Mucosa of descending colon (tissue), 3 donors: ENCODE results near the gene PDSS2. TPM values are rescaled to one million over a fixed set of nuclear protein-coding genes. Genes with fewer than 3 reads are reported as not detected.
"Not testable (repeated sequence)": the region's sequence is repeated elsewhere in the genome, so short reads cannot be mapped to it uniquely, and the experiment has no call there.

Source experiments
- ATAC-seq: fragments of 200-7000 bp; cut with Tn5 transposase; one replicate; pipeline ENCODE4 v1.9.1; 2020; ENCODE audit warnings: mild to moderate bottlenecking, moderate library complexity
- DNase-seq, 3 donors: peaks; one replicate each; pipeline ENCODE4 v3.0.0-alpha.2; 2020
- H3K36me3 ChIP-seq: fragments of 200-600 bp; one replicate; pipeline ENCODE4 v1.8.0; 2021; ENCODE audit warnings: low read depth, mild to moderate bottlenecking
- H3K4me1 ChIP-seq: fragments of 200-600 bp; one replicate; pipeline ENCODE4 v1.8.0; 2021; ENCODE audit warnings: low read depth, mild to moderate bottlenecking
- H3K4me3 ChIP-seq: fragments of 200-600 bp; one replicate; pipeline ENCODE4 v1.8.0; 2021; ENCODE audit warnings: mild to moderate bottlenecking
- H3K9me3 ChIP-seq: fragments of 200-600 bp; one replicate; pipeline ENCODE4 v1.8.0; 2021; ENCODE audit warnings: mild to moderate bottlenecking
- CTCF ChIP-seq: fragments of 200-600 bp; IDR thresholded peaks from one replicate; pipeline ENCODE4 v1.8.0; 2022; ENCODE audit warnings: antibody characterized with exemption, mild to moderate bottlenecking
- intact Hi-C, 2 donors: fragments of 100-400 bp; cut with DNase I in 1 of 2; cut with micrococcal nuclease in 1 of 2; formaldehyde crosslinking; loops; one replicate each; pipeline versions ENCODE4 v1.11.0 to v1.11.1; 2022; cut with DNase I, micrococcal nuclease
- total RNA-seq, 3 donors: library from RNA; stranded (reverse); fragmentation: NEBNext Ultra II Directional in 2 of 3; extraction: Animal tissue kit (Norgen Biotek cat#: 25700) in 2 of 3; gene quantifications; one replicate each; pipeline versions ENCODE4 v1.2.1 to v1.2.4, GENCODE V29; 2021 to 2023
- donor health status: DM: no; HTN: no; CAD: no; lungs with moderate emphysema.
- donor health status: DM: no; HTN: no; CAD: no.
- donor health status: DM: no; HTN: yes; CAD: no.

The PDSS2 gene
- total RNA-seq, 3 donors from 2014 or later: 16.2 to 26.3 (median 25.6) TPM

- DNase-seq (no peak), ATAC-seq (no peak)
- no peak overlapping the region for H3K4me3 ChIP-seq
- intact Hi-C loops: no loop called here
- H3K9me3 ChIP-seq: no peaks in the 10 kb centered on the region
- TF ChIP-seq CTCF: no peak
- peaks cover 5% of the 10 kb centered on the region for H3K4me1 ChIP-seq
- no peaks in the 10 kb centered on the region for H3K36me3 ChIP-seq
These were observed 338.1 kb downstream of the PDSS2 start for GRCh38 chr6:107121266-107121665.

GRCh38 chr6:107120404-107120803, 339.0 kb downstream of the PDSS2 start:
- TF ChIP-seq CTCF: no peak
- intact Hi-C loops: no loop called here
- no peaks in the 10 kb centered on the region for H3K36me3 ChIP-seq
- H3K9me3 ChIP-seq: no peaks in the 10 kb centered on the region
- ATAC-seq: no peak
- no peak for DNase-seq
- H3K4me1 ChIP-seq: peaks cover 8% of the 10 kb centered on the region
- no peak overlapping the region for H3K4me3 ChIP-seq

GRCh38 chr6:107118976-107119375, 340.4 kb downstream of the PDSS2 start:
- intact Hi-C loops: no loop called here
- H3K4me1 ChIP-seq: peaks cover 8% of the 10 kb centered on the region
- no peaks in the 10 kb centered on the region for H3K36me3 ChIP-seq
- H3K4me3 ChIP-seq: no peak overlapping the region
- no peak for ATAC-seq
- no peaks in the 10 kb centered on the region for H3K9me3 ChIP-seq
- no peak for TF ChIP-seq CTCF
- DNase-seq: peak in 1 of 3 donors; percentile 19

GRCh38 chr6:107118540-107118939, 340.8 kb downstream of the PDSS2 start:
- H3K4me3 ChIP-seq, ATAC-seq, DNase-seq, H3K36me3 ChIP-seq, H3K4me1 ChIP-seq, H3K9me3 ChIP-seq, intact Hi-C loops: not testable (repeated sequence)

GRCh38 chr6:107116931-107117330, 342.4 kb downstream of the PDSS2 start:
- Histone ChIP-seq H3K4me3 (no peak overlapping the region), H3K9me3 (no peaks in the 10 kb centered on the region), H3K4me1 (peaks cover 8% of the 10 kb centered on the region), H3K36me3 (no peaks in the 10 kb centered on the region)
- no peak for TF ChIP-seq CTCF
- intact Hi-C loops: no loop called here
- DNase-seq (no peak), ATAC-seq (no peak)

GRCh38 chr6:107116328-107116892, 343.0 kb downstream of the PDSS2 start:
- H3K9me3 ChIP-seq: no peaks in the 10 kb centered on the region
- H3K4me3 ChIP-seq: no peak overlapping the region
- intact Hi-C loops: no loop called here
- TF ChIP-seq CTCF: no peak
- no peaks in the 10 kb centered on the region for H3K36me3 ChIP-seq
- H3K4me1 ChIP-seq: peaks cover 8% of the 10 kb centered on the region
- ATAC-seq: peak; percentile 60
- peak; percentile 67 to 69 (median 68) for DNase-seq
